Cardiac muscle cell (in vitro differentiated cells and primary cell): ENCODE results near the gene GCK. TPM values are rescaled to one million over a fixed set of nuclear protein-coding genes. Genes with fewer than 3 reads are reported as not detected.
A peak's percentile ranks its signal among the peaks of the same experiment; 100 is the strongest.

Experiments used
- DNase-seq, 2 donors: peaks; one replicate each; pipeline versions ENCODE4 v3.0.0 to v3.0.0-alpha.2; 2010 to 2017; ENCODE audit warnings: low read depth in 1 of 2, low spot score in 1 of 2
- H3K27ac ChIP-seq: fragments of 200-600 bp; sonication (generic); 2 replicates; pipeline ENCODE4 v1.5.1; 2016
- H3K27me3 ChIP-seq: fragments of 200-600 bp; sonication (generic); 2 replicates; pipeline ENCODE4 v1.6.0; 2016; ENCODE audit warnings: control low read depth
- H3K36me3 ChIP-seq: fragments of 200-600 bp; sonication (generic); 2 replicates; pipeline ENCODE4 v1.5.1; 2016; ENCODE audit warnings: control low read depth
- H3K4me1 ChIP-seq: fragments of 200-600 bp; sonication (generic); 2 replicates; pipeline ENCODE4 v1.8.1; 2017; ENCODE audit warnings: low read depth, mild to moderate bottlenecking, mixed run types
- H3K4me3 ChIP-seq: fragments of 200-600 bp; sonication (generic); 2 replicates; pipeline ENCODE4 v1.5.1; 2016; ENCODE audit warnings: mild to moderate bottlenecking
- H3K9me3 ChIP-seq: fragments of 200-600 bp; sonication (generic); 2 replicates; pipeline ENCODE4 v1.5.1; 2017; ENCODE audit warnings: low read depth, mild to moderate bottlenecking, control low read depth
- polyA plus RNA-seq: library from polyadenylated mRNA; unstranded; fragments of >200 nt; fragmentation: Nextera tagmentation; extraction: Ambion mirVana; gene quantifications from 2 replicates; pipeline ENCODE4 v1.2.1, GENCODE V29; 2016
- total RNA-seq: library from RNA; depleted of rRNA; stranded (reverse); fragments of >200 nt; gene quantifications from 2 replicates; pipeline ENCODE4 v1.2.3, GENCODE V29; 2016
- TF ChIP-seq, protein P1 (sequence below): IDR thresholded peaks from 2 replicates; pipeline ENCODE4 v1.5.1; 2012; ENCODE audit warnings: low read depth, mild to moderate bottlenecking, low read length

The GCK gene
- total and polyA plus RNA-seq, 2 experiments from 2014 or later = 26.7 to 46.4 TPM

DNA sequence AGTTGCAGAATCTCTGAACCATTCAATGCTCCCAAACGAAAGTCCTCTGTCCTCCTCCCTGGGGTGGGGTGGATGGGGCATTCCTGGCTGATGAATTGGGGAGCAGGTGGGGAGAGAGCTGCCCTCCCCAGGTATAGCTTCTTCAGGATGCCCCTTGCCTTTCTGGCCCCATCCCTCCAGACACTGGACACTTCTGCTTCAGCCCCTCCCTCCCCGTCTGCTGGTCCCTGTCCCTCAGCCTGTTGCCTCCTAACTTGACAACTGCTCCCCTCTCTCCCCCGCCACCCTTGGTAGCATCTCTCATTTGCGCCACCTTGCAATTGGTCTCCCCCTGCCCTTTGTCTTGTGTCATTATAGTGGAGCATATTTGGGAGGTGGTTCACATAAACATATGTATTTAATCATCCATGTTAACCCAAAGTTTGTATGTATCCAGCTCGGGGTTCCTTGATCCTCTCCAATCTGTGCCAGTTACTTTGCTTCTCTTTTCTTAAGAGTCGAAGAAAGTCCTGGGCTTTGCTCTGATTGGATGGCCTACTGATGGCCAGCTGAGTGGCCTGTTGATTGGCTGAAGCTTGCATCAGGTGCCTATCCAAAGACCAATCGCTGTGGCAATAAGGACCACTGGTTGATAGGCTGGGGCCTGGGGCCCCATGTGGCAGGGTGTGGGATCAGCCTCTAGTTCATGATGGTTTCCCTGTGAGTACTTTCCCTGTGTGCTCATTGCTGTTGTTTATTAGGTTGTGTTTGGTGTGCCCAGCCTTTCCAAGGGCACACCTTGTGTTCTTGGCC, 4.0 kb upstream of the GCK start:
- H3K27me3 ChIP-seq = no peaks in the 10 kb centered on the region
- H3K27ac ChIP-seq = no peak overlapping the region
- no peak for DNase-seq
- H3K4me1 ChIP-seq = no peaks in the 10 kb centered on the region
- H3K9me3 ChIP-seq = no peaks in the 10 kb centered on the region
- TF ChIP-seq, protein P1, sequence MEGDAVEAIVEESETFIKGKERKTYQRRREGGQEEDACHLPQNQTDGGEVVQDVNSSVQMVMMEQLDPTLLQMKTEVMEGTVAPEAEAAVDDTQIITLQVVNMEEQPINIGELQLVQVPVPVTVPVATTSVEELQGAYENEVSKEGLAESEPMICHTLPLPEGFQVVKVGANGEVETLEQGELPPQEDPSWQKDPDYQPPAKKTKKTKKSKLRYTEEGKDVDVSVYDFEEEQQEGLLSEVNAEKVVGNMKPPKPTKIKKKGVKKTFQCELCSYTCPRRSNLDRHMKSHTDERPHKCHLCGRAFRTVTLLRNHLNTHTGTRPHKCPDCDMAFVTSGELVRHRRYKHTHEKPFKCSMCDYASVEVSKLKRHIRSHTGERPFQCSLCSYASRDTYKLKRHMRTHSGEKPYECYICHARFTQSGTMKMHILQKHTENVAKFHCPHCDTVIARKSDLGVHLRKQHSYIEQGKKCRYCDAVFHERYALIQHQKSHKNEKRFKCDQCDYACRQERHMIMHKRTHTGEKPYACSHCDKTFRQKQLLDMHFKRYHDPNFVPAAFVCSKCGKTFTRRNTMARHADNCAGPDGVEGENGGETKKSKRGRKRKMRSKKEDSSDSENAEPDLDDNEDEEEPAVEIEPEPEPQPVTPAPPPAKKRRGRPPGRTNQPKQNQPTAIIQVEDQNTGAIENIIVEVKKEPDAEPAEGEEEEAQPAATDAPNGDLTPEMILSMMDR = no peak
- no peaks in the 10 kb centered on the region for H3K36me3 ChIP-seq
- no peak overlapping the region for H3K4me3 ChIP-seq

DNA sequence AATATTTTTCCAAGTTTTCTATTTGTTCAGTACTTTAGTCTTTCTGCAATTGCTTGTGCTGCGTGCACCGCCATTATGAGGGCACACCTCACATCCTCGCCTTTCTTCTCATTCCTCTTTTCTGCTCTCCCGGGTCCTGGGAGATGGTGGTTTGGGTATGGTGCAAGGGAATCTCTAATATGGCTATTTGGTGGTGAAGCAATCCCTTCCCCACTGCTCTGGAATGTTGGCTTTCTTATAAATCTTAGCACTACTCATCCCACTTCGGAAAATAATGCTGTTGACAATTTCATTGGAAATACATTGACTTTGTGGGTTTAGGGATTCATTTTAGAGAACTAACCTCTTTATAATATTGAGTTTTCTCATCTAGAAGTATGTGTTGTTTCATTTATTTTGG, 1.9 kb upstream of the GCK start:
- Histone ChIP-seq H3K27me3 (no peaks in the 10 kb centered on the region), H3K4me3 (no peak overlapping the region), H3K4me1 (no peaks in the 10 kb centered on the region), H3K27ac (no peak overlapping the region), H3K36me3 (no peaks in the 10 kb centered on the region), H3K9me3 (no peaks in the 10 kb centered on the region)
- TF ChIP-seq, protein P1 = no peak
- no peak for DNase-seq

DNA sequence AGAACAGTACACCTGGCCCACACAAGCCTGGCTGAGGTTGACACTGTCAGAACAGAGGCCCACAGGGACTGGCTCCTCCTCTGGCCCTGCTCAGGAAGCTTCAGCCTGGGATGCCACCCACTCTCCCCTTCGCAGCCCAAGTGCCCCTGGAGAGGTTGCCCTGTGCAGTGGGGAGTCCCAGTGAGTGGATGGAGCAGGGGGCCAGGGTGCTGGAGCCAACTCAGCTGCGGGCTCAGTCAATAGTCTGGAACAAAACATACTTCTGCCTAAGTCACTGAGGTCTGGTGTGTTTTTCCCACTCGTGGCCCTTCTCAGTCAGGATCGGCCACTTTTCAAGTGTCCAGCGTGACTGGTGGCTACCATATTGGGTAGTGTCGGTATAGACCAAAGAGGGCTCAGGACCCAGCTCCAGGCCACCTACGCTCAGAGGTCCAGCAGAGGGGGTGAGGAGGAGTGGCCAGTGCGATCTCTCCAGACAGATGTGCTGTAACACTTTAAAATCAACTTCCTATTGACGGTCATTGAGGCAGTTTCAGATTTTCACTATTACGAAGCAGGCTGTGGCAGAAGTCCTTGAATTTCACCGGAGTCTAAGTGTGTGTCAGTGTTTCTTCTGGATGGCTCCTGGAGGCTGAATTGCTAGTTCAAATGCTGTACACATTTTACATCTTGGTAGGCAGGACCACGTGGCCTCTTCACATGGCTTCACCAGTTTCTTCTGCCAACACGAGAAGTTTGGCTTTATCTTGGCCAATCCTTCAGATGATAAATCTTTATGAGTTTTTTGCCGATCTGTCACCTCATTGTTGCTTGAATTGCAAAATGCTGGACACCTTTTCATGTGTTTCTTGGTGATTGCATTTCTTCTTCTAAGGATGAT, 994 bp upstream of the GCK start:
- TF ChIP-seq, protein P1 = no peak
- no peaks in the 10 kb centered on the region for H3K4me1 ChIP-seq
- DNase-seq = no peak
- no peak overlapping the region for H3K27ac ChIP-seq
- no peak overlapping the region for H3K4me3 ChIP-seq
- no peaks in the 10 kb centered on the region for H3K27me3 ChIP-seq
- H3K9me3 ChIP-seq = no peaks in the 10 kb centered on the region
- no peaks in the 10 kb centered on the region for H3K36me3 ChIP-seq

DNA sequence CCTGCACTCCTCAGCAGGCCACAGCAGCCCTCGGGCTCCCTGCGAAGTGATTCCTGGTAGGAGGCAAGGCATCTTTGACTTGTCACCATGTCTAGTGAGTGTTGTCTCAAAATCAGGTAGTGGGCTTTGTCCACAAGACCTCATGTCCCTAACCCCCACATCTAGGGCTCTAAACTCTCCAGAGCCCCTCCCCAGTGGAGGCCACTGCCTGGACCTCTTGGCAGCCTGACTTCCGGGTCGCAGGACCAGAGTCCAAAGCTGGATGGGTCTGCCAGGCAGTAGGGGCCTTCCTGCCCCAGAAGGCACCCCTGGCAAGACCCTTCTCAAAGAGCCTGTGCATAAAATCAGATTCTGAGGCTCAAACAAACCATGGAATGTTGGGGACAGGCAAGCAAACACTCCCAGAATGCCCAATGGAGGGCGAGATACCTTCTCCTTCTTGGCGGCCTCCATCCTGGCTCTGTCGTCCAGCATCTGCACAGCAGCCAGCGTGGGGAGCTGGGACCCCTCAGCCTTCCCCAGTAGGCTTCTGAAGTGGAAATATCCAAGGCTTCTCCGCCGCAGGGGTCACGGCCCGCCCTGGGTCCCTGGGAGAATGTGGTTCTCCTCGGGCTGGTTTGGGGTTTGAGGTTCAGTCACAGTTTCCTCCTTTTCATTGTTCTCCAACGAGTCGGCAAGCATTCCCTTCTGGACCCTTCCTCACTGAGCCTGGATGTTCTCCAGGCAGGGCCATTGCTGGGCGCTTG, 586 bp downstream of the GCK start:
- Histone ChIP-seq H3K27me3 (no peaks in the 10 kb centered on the region), H3K36me3 (no peaks in the 10 kb centered on the region), H3K4me1 (peaks cover 5% of the 10 kb centered on the region), H3K27ac (peak overlapping the region; percentile 19), H3K9me3 (no peaks in the 10 kb centered on the region), H3K4me3 (no peak overlapping the region)
- DNase-seq = no peak
- TF ChIP-seq, protein P1 = no peak

DNA sequence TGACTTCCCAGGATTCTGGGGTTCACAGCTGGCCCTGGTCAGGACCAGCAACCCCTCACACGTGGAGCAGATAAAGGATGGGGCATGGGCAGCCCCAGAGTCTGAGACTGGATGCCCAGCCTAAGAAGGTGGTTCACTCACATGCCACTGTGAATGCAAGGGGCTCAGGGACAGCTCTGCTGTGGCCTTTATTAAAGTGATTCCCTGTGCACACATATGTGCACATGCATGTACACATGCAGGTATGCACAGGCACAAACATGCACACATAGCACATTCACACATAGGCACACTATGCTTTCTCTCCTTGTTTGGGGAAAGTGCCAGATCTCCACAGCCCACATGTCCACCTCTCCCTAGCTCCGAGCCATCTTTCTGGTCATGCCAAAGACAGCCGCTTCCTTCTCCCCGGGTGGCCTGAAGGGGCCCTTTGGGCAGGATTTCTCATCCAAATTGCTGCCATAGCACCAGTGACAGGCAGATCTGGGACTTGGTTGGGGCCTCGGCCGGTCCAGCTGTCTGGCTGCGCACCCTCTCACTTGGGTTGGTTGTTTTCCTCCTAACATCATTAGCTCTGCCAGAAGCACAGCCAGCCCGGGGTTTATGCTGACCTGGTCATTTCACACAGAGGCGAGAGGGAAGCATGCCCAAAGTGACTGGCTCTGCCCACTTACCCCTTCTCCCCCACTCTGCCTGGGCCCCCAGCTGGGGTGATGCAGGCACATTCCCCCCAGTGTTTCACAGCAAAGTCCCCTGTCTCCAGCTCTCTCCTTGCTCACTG, 1.4 kb downstream of the GCK start:
- H3K4me3 ChIP-seq = no peak overlapping the region
- TF ChIP-seq, protein P1 = no peak
- H3K27me3 ChIP-seq = no peaks in the 10 kb centered on the region
- H3K9me3 ChIP-seq = no peaks in the 10 kb centered on the region
- no peaks in the 10 kb centered on the region for H3K36me3 ChIP-seq
- DNase-seq = no peak
- H3K4me1 ChIP-seq = peaks cover 5% of the 10 kb centered on the region
- H3K27ac ChIP-seq = peak overlapping the region; percentile 19
